ENCODE results near the gene SCARF2.

- no peak for TF ChIP-seq MYC (CRISPR knock-in tag; IDR thresholded peaks at IDR 0.05; ENCODE audit: borderline replicate concordance)
- TF ChIP-seq CTCF (CRISPR knock-in tag; IDR thresholded peaks at IDR 0.05) = no peak
- TF ChIP-seq KDM5A (IDR thresholded peaks at IDR 0.05; ENCODE audit: borderline replicate concordance, low read length) = no peak
- TF ChIP-seq ZNF746 (CRISPR knock-in tag; IDR thresholded peaks at IDR 0.05) = no peak
- TF ChIP-seq NCOR1 (IDR thresholded peaks at IDR 0.05; ENCODE audit: borderline replicate concordance, low read length) = no peak
- no peak for TF ChIP-seq ETS1 (CRISPR knock-in tag; IDR thresholded peaks at IDR 0.05)
- TF ChIP-seq SIN3A (IDR thresholded peaks at IDR 0.05; ENCODE audit: borderline replicate concordance, low read depth, low read length) = no peak
- no peak for TF ChIP-seq CHD2 (IDR thresholded peaks at IDR 0.05; ENCODE audit: low read depth, low read length)
- TF ChIP-seq SRF (IDR thresholded peaks at IDR 0.05; ENCODE audit: low read depth, low read length) = no peak
- TF ChIP-seq UBTF (CRISPR knock-in tag; IDR thresholded peaks at IDR 0.05) = no peak
- TF ChIP-seq FIP1L1 (IDR thresholded peaks at IDR 0.05; ENCODE audit: borderline replicate concordance, insufficient read depth, low read depth, low read length) = no peak
Measured at GRCh38 chr22:20458530-20459151, 21.0 kb upstream of the SCARF2 start.

Measured in HepG2 (cell line).